ENCODE results near the gene CYP4V2.
"Not testable (repeated sequence)": the region's sequence is repeated elsewhere in the genome, so short reads cannot be mapped to it uniquely, and the experiment has no call there.

CYP4V2 gene

DNA sequence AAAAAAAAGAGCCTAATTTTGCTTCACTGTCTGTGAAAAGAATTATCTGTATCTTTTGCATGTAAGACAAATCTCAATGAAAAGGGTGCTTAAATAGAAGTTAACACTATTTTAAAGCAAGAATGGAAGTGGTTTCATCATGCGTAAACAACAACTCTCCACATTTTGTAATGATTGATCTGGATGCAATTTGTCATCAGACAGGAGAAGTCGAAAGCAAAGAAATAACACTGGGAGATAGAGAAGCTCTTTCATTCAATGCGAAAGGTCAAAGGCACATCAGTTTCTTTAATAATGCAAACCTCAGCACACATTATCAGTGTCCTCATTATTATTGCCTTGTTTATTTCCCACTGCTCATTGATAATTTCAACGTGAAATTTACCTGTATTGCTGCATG is 44.8 kb downstream of the CYP4V2 start:
- no peak for DNase-seq

DNA sequence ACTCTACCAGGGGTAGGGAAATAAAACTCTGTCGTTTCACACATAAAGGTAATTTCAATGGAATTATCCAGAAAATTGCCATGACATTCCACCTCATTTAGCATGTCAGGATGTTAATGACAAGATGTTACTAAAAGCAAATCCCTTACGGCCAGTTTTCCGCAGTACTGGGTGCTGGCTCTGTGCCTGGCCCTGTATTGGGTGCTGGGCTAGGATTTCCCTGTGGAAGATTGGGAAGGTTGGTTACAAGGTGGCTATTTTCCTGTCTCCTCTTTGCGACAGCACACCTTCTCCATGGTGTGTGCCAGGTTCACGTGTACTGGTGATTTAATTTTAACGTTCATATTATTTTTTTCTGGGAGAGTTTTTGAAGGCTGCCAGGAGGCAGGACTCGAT is 49.1 kb downstream of the CYP4V2 start:
- no peak for DNase-seq

DNA sequence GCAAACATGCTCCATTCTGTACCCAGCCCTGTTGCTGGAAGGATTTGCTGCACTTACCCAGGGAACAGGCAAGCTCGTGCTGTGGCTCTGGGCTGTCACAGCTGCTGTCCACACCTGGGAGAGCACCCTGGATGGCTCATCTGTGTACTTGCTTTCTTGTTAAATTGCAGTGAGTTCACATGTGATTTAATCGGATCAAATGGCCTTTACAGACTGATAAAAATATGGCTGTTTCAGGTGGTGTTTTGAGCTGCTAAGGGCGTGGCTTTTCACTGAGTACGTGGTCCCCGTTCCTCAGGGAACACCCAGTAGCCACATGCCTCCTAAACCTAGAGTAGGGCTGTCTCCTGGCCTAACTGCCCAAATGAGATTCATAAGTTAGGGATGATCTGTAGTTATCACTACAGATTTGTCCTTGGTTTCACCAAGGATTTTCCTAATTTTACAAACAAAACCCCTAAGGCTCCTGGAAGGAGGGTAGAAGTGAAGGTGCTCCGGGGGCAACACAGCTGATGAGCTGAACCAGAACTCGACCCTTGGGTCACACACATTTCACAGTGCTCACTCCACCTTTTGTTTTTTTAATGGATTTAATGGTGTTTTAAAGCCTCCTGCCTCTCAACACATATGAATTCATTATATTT is 49.6 kb downstream of the CYP4V2 start:
- no peak for DNase-seq

DNA sequence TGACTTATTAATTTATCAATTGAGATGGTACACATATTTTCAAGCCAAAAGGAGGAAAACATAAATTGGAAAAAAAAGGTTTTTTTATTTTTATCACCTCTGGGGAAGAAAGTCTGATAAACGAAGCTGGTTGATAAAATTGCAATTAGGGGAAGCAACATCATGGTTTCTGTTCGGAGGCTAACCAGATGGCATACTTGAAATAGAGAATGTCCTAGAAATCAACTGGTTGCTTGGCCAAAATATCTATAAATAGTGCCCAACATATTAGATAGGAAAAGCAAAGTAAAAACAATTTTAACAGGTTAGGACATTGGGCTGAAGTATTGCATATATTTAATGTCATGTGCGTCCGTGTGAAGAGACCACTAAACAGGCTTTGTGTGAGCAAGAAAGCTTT is 50.2 kb downstream of the CYP4V2 start:
- no peak for DNase-seq

DNA sequence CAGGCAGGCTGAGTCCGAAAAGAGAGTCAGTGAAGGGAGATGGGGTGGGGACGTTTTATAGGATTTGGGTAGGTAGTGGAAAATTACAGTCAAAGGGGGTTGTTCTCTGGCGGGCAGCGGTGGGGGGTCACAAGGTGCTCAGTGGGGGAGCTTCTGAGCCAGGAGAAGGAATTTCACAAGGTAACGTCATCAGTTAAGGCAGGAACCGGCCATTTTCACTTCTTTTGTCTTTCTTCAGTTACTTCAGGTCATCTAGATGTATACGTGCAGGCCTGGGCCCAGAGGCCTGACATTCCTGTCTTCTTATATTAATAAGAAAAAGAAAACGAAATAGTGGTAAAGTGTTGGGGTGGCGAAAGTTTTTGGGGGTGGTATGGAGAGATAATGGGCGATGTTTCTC is 50.7 kb downstream of the CYP4V2 start:
- DNase-seq: not testable (repeated sequence)

- no peak for DNase-seq
These were observed 52.0 kb downstream of the CYP4V2 start for GRCh38 chr4:186243331-186243730.

GRCh38 chr4:186244835-186245234 is 53.5 kb downstream of the CYP4V2 start:
- no peak for DNase-seq

- DNase-seq: not testable (repeated sequence)
These were observed 55.8 kb downstream of the CYP4V2 start for GRCh38 chr4:186247062-186247752.

- DNase-seq: no peak
These were observed 57.3 kb downstream of the CYP4V2 start for GRCh38 chr4:186248643-186249042.

- no peak for DNase-seq
These were observed 58.7 kb downstream of the CYP4V2 start for GRCh38 chr4:186249785-186250754.

GRCh38 chr4:186250760-186251159 is 59.4 kb downstream of the CYP4V2 start:
- DNase-seq: no peak

- DNase-seq: no peak
These were observed 63.8 kb downstream of the CYP4V2 start for GRCh38 chr4:186255122-186255521.

GRCh38 chr4:186258216-186258811 is 66.9 kb downstream of the CYP4V2 start:
- no peak for DNase-seq

GRCh38 chr4:186260117-186260503 is 68.7 kb downstream of the CYP4V2 start:
- no peak for DNase-seq

All from NCI-H146 (cell line).